Activated CD4-positive, alpha-beta T cell treated with anti-CD3 and anti-CD28 coated beads, Interleukin-2, amount 50 U/mL, for 16 hours (primary cell): ENCODE measurements around the gene TSPAN31.
"Not testable (repeated sequence)": the region's sequence is repeated elsewhere in the genome, so short reads cannot be mapped to it uniquely, and the experiment has no call there.

Experiments used
- DNase-seq: peaks from one replicate; pipeline ENCODE4 v3.0.0-alpha.2; 2020

TSPAN31 gene, protein sequence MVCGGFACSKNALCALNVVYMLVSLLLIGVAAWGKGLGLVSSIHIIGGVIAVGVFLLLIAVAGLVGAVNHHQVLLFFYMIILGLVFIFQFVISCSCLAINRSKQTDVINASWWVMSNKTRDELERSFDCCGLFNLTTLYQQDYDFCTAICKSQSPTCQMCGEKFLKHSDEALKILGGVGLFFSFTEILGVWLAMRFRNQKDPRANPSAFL

DNA sequence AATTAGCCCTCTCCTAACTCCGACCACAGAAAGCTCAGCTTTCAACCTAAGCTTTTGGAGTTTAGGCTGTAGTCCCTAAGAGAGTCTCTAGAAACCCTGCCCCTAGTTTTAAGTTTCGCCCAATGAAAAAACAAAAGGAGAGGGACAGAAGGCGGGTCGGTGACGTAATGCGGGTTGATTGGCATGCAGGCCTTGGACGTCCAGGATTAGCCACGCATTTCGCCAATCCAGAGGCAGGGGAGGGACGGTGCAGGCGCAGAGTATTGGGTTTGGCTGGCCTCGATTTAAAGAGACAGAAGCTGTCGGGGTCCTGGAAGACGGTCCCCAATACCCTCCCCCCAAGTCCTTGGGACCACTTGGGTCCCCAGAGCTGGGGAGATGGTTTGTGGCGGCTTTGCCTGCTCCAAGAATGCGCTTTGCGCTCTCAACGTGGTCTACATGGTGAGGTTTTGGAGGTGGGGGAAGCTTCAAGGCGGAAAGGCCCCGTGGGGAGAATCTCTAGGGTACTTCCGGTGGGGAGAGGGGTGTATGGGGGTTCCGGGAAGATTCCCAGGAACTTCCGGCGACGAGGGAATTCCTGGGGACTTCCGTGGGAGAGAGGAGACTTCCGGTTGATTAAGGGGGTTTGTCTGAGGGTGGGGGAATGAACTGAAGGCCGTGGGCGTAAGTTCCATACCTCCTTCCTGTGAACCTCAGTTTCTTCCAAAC, at the start of gene TSPAN31:
Gene TSPAN31 (plus strand): TSS at position 263 of the 708 bp plus-strand sequence. CDS start 116 bp downstream, at position 379.
- peak; percentile 96 for DNase-seq

DNA sequence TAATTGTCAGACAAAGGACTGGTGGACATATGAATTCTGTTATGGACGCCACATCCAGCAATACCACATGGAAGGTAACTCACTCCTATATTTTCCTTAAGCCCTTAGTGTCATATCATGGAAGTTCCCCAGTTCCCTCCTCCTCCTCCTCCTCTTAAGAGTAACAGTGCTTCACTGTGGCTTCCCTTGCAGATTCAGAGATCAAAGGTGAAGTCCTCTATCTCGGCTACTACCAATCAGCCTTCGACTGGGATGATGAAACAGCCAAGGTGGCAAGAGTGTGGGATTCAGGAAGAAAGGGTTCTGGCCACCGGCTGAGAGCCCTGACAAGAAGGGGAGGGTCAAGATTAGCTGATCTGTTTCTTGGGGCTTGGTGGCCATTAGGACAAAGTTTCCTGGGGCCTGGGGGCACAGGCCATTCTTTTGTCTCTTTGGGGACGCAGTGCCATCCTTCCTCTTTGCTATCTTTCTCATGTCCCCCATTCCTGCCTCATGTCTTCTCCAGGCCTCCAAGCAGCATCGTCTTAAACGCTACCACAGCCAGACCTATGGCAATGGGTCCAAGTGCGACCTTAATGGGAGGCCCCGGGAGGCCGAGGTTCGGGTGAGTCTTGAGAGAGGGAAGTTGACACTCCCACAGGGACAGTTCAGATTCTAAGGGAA, 48.9 kb upstream of the TSPAN31 start:
- DNase-seq, result no peak

DNA sequence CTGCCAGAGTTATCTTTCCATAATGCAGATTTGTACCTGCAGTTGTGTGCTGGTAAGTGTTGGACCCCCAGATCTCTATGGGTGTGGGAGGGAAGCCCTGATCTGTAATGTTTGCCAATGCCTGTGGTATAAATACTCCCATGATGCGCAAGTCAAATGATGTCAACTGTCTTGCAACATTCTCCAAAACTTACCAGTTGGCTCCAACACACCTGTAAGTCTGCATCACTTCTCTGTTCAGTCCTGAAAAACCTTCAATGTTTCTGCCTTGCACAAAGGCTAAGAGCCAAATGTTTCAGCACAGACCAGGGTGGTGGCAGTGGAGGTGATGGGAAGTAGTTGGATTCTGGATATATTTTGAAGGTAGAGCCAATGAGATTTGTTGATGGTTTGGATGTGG, 47.8 kb upstream of the TSPAN31 start:
- no peak for DNase-seq

DNA sequence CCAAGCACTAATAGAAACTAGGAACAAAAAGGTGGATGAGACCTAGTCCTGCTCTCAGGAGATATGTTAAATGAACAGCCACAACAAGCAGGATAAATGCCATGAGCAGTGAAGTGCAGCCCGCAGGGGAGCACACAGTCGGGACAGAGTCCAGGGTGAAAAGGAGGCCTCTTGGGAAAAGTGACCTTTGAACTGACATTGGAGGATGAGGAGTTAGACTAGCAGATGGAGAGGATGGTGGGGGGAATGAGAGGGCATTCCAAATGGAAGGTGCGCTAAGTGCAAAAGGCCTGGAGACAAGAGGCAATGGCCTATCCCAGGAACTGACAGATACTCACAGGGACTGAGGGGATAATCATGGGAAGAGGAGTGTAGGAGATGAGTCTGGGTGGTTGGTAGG, 46.4 kb upstream of the TSPAN31 start:
- DNase-seq, result no peak

DNA sequence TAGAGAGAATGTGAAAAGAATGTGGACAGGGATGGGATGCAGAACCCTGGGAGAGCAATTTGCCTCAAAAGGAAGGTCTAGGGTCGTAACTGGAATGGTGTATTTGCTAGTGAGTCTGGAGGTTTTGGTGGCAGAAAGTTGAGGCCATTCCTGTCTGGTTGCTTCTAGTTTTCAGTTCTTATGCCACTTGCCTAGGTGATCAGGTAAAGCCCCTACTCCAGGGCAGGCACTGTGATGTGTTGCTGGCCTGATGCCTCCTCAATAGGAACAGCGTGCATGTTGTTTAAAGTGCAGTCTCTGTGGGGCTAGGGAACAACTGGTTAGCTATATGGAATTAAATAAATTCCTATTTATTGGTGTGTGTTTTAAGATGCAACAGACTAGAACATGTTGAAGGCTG, 44.5 kb upstream of the TSPAN31 start:
- DNase-seq, result no peak

DNA sequence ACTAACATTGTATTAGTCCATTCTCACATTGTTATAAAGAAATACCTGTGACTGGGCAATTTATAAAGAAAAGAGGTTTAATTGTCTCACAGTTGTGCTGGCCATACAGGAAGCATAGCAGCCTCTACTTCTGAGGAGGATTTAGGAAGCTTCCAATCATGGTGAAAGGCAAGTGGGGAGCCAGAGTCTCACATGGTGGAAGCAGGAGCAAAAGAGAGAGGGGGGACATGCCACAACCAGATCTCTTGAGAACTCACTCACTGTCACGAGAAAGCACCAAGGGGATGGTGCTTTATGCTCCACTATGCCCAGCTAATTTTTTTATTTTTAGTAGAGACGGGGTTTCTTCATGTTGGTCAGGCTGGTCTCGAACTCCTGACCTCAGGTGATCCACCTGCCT, 37.6 kb upstream of the TSPAN31 start:
- DNase-seq, result no peak

DNA sequence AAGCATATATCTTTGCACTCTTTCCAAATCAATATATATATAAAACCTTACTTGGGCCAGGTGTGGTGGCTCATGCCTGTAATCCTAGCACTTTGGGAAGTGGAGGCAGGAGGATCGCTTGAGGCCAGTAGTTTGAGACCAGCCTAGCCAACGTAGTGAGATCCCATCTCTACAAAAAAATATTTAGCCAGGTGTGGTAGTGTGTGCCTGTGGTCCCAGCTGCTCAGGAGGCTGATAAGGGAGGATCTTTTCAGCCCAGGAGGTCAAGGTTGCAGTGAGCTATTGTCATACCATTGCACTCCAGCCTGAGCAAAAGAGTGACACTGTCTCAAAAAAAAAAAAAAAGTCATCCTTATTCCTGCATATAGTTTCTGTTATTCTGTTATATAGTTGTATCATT, 36.5 kb upstream of the TSPAN31 start:
- no peak for DNase-seq

DNA sequence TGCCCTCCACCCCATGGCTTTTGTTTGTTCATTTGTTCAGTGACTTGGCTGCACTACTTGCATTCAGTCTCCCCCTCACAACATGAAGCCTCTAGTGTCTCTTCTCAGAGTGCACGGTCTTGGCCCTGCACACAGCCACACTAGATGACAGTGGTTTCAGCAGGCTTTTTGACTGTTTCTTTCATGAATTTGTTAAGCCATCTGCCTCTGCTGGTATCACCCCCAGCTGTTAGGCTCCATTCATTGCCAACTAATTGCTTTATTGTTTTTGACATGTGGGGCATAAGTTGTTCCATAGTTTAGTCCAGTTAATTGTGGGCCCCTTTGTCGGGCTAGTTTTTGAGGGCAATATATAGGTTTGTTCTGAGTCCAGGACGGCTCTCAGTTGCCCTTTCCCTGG, 32.1 kb upstream of the TSPAN31 start:
- no peak for DNase-seq

DNA sequence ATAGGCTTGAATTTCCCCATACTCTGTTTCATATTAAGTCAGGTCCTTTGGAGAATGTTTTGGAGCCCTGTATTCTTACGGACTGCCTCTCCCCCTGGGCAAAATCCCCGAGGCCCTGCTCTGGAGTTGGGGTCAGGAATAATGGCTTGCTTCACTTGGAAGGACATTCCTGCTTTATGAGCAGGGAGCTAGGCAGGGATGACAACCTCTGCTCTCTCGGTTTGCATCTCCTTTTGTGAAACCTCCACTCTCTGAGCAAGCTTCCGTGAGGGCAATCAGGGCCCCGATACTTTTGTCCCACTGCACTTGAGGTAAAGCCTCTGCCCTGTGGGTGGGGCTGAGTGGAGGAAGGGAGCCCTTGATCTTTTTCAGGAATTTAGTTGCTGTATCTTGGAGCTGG, 31.6 kb upstream of the TSPAN31 start:
- DNase-seq, result no peak

DNA sequence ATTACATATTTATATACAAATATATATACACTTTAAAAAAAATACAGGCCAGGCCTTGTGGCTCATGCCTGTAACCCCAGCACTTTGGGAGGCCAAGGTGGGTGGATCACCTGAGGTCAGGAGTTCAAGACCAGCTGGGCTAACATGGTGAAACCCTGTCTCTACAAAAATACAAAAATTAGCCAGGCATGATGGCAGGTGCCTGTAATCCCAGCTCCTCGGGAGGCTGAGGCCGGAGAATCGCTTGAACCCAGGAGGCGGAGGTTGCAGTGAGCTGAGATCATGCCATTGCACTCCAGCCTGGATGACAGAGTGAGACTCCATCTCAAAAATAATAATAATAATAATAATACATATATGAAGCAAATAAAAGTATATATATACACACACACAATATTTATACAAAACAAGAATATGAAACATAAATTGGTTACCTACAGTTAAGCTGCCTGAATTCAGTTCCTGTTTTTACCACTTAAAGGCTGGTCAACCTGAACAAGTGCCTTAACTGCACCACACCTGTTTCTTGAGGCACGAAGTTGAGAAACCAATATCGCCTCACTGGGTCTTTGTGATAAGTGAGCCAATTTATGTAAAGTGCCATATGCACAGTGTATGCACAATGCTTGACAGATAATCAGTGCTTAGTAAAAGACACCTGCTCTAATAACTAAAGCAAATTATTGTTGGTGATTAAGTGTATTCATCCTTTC, 29.6 kb upstream of the TSPAN31 start:
- DNase-seq, result not testable (repeated sequence)

DNA sequence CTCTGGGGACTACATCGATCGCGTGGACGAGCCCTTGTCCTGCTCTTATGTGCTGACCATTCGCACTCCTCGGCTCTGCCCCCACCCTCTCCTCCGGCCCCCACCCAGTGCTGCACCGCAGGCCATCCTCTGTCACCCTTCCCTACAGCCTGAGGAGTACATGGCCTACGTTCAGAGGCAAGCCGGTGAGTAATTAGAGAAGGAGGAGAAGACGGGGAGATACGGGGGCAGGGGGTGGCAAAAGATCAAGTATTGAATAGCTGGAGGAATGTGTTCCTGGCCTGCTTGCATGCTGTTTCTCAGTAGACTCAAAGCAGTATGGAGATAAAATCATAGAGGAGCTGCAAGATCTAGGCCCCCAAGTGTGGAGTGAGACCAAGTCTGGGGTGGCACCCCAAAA, 29.1 kb upstream of the TSPAN31 start:
- DNase-seq, result no peak

DNA sequence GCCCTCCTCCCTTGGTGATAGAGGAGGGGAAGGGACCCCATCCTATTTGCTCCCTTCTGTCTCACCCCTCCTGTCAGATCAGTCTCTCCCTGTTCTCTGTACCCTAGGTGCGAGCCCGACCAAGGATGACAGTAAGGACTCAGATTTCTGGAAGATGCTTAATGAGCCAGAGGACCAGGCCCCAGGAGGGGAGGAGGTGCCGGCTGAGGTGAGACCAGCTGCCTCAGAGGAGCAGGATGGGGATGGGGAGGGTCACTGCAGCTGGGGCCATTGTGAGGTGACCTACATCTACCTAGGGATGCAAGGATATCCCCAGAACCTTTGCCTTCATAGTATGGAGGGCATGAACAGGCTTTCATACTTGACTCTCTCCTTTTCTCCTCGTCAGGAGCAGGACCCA, 28.5 kb upstream of the TSPAN31 start:
- no peak for DNase-seq

DNA sequence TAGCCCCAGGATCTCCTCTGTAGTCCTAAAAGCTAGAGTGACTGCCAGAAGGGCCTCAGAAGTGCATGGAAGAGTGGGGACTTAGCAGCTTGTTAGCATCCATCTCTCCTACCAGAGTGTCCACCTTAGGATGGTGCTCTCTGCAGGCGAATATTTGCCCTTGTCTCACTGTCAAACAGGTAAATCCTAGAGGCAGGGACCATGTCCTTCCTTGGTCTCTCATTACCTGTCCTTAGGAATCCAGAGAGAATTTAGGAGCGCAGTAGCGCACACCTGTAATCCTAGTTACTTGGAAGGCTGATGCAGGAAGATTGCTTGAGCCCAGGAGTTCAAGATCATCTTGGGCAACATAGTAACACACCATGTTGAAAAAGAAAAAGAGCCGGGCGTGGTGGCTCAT, 27.7 kb upstream of the TSPAN31 start:
- DNase-seq, result no peak

DNA sequence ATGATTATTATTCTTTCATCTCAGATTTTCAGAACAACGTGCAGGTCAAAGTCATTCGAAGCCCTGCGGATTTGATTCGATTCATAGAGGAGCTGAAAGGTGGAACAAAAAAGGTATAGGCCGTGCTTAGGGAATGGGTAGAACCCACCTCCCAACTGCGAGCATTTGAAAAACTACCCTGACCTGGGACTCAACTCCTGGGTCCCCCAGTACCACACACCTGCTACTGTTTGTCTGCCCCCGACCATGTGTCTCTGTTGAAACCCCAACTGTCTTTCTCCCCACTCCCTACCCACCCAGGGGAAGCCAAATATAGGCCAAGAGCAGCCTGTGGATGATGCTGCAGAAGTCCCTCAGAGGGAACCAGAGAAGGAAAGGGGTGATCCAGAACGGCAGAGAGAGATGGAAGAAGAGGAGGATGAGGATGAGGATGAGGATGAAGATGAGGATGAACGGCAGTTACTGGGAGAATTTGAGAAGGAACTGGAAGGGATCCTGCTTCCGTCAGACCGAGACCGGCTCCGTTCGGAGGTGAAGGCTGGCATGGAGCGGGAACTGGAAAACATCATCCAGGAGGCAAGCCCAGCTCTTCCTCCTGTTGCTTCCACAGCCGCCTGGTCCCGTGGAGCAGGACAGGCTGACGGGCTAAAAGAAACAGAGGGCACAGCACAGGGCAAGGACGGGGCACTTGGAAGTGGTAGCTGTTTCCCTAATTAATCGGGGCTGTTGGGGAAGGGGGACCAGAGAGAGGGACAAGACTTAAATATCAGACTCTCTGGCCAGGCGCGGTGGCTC, 26.8 kb upstream of the TSPAN31 start:
- no peak for DNase-seq

DNA sequence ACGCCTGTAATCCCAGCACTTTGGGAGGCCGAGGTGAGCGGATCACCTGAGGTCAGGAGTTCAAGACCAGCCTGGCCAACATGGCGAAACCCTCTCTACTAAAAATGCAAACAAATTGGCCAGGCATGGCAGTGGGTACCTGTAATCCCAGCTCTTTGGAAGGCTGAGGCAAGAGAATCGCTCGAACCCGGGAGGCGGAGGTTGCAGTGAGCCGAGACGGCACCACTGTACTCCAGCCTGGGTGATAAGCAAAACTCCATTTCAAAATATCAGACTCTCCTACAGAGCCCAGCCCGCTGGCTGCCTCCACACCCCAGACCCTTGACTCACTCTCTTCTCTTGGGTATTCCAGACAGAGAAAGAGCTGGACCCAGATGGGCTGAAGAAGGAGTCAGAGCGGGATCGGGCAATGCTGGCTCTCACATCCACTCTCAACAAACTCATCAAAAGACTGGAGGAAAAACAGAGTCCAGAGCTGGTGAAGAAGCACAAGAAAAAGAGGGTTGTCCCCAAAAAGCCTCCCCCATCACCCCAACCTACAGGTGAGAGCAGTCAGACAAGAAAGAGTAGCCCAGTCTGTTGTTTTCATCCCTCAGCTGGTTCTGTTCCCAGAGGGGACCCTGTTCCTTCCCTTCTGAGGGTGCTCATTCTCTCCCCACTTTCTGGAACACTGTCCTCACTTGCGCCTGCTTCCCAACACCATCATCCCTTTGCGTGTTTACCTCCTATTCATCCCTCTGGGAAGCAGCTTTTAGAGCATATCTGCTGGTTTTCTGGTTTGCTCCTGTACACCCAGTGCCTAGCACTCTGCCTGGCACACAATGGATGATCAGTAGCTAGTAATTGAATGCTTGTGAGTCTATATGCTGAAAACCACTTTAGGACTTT, 26.0 kb upstream of the TSPAN31 start:
- no peak for DNase-seq

DNA sequence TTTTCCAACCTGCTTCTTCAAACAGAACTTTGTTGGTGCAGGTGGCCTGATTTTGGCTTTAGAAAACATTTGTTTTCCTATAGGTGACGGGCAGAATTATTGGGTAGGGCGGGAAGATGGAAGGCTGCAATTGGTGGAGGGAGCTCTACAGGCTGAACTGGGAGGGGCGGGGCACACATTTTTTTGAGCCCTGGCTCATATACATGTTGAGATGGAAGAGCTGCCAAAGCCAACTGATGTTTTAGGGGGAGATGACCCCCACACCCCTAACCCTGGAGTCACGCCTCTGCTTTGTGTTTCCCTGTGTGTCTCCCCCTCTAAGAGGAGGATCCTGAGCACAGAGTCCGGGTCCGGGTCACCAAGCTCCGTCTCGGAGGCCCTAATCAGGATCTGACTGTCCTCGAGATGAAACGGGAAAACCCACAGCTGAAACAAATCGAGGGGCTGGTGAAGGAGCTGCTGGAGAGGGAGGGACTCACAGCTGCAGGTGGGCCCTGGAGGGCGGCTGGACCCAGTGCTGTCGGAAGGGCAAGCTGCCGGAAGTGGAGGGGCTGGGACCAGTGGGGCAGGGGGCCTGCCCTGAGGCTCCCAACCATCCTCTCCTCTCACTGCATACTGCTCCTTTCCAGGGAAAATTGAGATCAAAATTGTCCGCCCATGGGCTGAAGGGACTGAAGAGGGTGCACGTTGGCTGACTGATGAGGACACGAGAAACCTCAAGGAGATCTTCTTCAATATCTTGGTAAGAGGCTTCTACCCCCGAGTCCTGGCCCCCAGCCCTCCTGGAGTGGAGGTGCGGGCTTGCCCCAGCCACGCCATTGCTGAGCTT, 24.8 kb upstream of the TSPAN31 start:
- DNase-seq, result no peak

DNA sequence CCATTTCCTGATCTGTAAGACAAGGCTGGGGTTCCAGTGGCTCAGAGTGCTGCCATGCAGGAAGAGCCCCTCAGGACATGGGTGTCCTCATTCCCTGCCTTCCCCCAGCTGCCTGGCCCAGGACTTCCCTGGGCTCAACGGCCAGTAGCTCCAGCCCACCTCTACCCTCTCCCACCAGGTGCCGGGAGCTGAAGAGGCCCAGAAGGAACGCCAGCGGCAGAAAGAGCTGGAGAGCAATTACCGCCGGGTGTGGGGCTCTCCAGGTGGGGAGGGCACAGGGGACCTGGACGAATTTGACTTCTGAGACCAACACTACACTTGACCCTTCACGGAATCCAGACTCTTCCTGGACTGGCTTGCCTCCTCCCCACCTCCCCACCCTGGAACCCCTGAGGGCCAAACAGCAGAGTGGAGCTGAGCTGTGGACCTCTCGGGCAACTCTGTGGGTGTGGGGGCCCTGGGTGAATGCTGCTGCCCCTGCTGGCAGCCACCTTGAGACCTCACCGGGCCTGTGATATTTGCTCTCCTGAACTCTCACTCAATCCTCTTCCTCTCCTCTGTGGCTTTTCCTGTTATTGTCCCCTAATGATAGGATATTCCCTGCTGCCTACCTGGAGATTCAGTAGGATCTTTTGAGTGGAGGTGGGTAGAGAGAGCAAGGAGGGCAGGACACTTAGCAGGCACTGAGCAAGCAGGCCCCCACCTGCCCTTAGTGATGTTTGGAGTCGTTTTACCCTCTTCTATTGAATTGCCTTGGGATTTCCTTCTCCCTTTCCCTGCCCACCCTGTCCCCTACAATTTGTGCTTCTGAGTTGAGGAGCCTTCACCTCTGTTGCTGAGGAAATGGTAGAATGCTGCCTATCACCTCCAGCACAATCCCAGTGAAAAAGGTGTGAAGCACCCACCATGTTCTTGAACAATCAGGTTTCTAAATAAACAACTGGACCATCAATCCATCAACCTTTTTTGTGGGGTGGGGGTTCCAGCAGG, 23.9 kb upstream of the TSPAN31 start:
- DNase-seq, result no peak

DNA sequence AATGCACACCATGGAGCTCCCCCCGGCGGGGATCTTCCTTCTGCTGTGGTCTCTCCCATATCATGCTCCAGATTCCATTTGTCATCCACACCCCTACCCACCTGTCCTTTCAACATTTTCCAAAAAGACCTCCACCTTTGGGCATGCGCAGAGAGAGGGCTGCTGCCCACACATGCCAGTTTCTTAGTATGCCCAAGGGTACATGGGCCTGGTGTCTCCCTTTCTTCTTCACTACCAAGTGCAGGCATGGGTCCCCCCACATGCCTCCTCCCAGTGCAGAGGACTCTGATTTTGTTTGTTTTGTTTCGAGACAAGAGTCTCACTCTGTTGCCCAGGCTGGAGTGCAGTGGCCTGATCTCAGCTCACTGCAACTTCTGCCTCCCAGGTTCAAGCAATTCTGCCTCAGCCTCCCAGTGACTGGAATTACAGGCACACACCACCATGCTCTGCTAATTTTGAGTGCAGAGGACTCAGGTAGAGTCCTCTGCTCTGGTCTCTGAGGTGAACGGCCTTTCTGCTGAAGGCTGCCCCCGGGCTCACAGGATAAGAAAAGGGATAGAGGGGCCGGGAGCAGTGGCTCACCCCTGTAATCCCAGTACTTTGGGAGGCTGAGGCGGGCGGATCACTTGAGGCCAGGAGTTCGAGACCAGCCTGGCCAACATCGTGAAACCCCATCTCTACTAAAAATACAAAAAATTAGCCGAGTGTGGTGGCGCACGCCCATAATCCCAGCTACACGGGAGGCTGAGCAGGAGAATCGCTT, 22.8 kb upstream of the TSPAN31 start:
- DNase-seq, result not testable (repeated sequence)
